AG04449 (cell line): ENCODE data around the gene TMEM183A.

Experiments
- CTCF ChIA-PET: fragments of 350-600 bp; formaldehyde crosslinking; extraction: SDS; loops from one replicate; lab custom pipeline; 2021; ENCODE audit warnings: antibody characterized with exemption; lab: Yijun Ruan, JAX
- POLR2A ChIA-PET: fragments of 400-600, 350-600 bp; formaldehyde crosslinking; extraction: SDS; loops from one replicate; lab custom pipeline; 2020; ENCODE audit warnings: antibody characterized with exemption, inconsistent platforms; lab: Yijun Ruan, JAX
- DNase-seq: peaks from one replicate; pipeline ENCODE4 v3.0.0-alpha.2; 2010; ENCODE audit warnings: low read depth, low spot score
- H3K4me3 ChIP-seq: 2 replicates; pipeline ENCODE4 v1.5.1; 2011; ENCODE audit warnings: low read depth, mild to moderate bottlenecking, control low read depth, low read length
- TF ChIP-seq, protein P1 (sequence below): IDR thresholded peaks from one replicate; pipeline ENCODE4 v1.5.1; 2011; ENCODE audit warnings: mild to moderate bottlenecking, moderate library complexity, low read length, control low read depth, inconsistent platforms; ENCODE audit not compliant: insufficient read depth; ENCODE audit errors: missing control alignments

Gene TMEM183A

DNA sequence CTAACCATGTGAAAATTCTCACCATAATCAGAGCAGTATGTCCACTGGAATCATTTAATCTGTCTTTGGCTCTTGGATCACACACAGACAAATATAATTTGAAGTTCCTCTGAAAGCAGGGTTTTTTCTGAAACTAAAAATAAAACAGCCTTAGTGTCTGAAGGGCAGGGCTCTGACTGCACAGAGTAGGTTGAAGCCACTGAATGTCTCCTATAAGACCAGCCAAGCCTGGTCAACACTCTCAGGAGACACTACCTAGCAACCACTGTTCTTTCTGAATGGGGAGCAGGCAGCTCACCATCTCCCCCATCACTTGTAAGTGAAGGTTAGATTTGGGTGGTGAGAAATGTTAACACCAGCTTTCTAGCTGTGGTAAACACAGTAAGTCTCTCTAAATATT lies 16.1 kb upstream of the TMEM183A start:
- H3K4me3 ChIP-seq: no peak overlapping the region
- ChIA-PET CTCF (interaction anchor here (1.5 to 4.6 kb wide), 2 partner anchors 9 to 21 kb away, joined by 5 to 53 read pairs; no protein-coding TSS in a partner anchor), POLR2A (no interaction called here)
- TF ChIP-seq, protein P1, sequence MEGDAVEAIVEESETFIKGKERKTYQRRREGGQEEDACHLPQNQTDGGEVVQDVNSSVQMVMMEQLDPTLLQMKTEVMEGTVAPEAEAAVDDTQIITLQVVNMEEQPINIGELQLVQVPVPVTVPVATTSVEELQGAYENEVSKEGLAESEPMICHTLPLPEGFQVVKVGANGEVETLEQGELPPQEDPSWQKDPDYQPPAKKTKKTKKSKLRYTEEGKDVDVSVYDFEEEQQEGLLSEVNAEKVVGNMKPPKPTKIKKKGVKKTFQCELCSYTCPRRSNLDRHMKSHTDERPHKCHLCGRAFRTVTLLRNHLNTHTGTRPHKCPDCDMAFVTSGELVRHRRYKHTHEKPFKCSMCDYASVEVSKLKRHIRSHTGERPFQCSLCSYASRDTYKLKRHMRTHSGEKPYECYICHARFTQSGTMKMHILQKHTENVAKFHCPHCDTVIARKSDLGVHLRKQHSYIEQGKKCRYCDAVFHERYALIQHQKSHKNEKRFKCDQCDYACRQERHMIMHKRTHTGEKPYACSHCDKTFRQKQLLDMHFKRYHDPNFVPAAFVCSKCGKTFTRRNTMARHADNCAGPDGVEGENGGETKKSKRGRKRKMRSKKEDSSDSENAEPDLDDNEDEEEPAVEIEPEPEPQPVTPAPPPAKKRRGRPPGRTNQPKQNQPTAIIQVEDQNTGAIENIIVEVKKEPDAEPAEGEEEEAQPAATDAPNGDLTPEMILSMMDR: no peak
- no peak for DNase-seq

DNA sequence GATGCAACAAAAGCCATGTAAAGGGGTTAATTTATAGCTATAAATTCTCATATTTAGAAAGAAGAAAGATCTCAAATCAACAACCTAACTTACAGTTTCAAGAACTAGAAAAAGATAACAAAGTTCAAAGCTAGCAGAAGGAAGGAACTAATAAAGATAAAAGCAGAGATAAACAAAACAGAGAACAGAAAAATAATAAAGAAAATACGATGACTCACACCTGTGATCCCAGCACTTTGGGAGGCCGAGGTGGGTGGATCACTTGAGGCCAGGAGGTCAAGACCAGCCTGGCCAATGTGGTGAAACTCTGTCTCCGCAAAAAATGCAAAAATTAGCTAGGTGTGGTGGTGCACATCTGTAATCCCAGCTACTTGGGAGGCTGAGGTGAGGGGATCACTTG lies 12.4 kb upstream of the TMEM183A start:
- no peak for DNase-seq
- H3K4me3 ChIP-seq: no peak overlapping the region
- CTCF ChIA-PET: interaction anchor here (0.9 to 1.9 kb wide), 6 partner anchors 11 to 273 kb away, joined by 3 to 7 read pairs (median 4); partner anchors contain the start of gene KLHL12
- TF ChIP-seq, protein P1: no peak
- POLR2A ChIA-PET: no interaction called here

DNA sequence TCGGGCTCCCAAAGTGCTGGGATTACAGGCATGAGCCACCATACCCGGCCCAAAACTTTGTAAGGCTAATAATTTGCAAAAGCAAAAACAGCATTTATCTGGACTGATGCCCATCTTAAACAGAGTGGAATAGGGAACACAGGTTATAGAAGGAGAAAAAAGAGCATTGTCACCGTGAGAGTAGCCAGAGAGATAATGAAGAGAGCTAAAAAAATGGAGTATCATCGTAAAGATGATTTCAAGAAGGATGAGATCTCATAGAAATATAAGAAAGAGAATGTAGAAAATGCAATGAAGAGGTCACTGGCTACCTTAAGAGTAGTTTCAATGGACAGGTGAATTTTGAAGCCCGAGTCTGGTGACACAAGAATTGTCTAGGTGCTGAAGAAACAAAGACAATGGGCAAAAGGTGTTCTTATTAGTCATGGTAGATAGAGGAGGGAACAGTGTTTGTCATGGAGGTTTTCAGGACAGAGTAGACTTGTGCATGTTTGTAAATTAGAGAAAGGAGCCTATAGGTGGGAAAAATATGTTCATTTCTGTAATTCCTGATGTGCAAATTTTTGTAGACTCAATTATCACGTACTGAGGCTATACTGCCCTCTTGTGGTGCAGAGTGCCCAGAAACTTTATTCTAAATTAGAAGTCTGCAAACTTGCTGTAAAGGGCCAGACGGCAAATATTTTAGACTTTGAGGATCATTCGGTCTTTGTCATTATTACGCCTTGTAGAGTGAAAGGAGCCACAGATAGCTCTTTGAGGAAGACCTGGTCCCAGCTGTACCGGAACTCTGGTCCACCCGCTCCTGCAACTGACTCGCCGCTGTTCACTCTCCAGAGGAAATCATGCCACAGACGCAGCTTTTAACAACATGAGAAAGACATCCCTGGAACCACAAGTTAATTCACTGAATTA lies 8.1 kb upstream of the TMEM183A start:
- peak overlapping the region; percentile 36 for H3K4me3 ChIP-seq
- ChIA-PET CTCF (interaction anchor here (0.5 to 3.9 kb wide), 38 partner anchors 8 to 397 kb away, joined by 3 to 53 read pairs (median 4); partner anchors contain the start of genes CYB5R1 and TMEM183A), POLR2A (no interaction called here)
- DNase-seq: peak; percentile 5
- TF ChIP-seq, protein P1: peak; percentile 49

DNA sequence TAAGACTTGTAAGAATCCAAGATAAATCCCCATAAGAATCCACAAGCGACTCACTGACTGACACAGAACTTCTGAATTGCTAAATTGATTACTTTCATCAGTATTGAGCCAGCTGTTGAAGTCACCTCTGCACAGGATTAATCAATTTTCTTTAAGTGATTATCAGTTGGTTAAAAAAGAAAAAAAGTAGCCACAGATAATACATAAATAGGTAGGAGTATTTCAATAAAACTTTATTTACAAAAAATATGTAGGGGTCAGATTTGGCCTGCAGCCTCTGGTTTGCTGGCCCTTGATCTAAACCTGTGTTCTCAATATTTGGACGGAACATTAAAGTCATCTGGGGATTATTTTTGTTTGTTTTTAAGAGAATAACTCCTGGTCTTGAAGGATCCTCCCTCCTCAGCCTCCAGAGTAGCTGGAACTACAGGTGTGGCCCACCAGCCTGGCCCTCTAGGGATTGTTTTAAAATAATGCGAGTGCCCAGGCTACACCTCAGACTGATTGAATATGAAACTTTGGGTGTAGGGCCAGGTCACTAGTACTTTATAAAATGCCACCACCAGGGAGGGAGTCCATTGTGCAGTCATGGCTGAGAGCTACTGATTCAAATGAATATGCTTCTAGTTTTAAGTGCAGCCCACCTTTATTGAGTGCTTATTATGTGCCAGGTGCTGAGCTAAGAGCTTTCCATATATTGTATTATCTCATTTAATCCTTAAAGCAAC lies 6.8 kb upstream of the TMEM183A start:
- no peak overlapping the region for H3K4me3 ChIP-seq
- DNase-seq: no peak
- CTCF ChIA-PET: interaction anchor here (0.8 to 3.9 kb wide), 19 partner anchors 10 to 272 kb away, joined by 3 to 53 read pairs (median 4); no protein-coding TSS in a partner anchor
- TF ChIP-seq, protein P1: no peak
- POLR2A ChIA-PET: no interaction called here

DNA sequence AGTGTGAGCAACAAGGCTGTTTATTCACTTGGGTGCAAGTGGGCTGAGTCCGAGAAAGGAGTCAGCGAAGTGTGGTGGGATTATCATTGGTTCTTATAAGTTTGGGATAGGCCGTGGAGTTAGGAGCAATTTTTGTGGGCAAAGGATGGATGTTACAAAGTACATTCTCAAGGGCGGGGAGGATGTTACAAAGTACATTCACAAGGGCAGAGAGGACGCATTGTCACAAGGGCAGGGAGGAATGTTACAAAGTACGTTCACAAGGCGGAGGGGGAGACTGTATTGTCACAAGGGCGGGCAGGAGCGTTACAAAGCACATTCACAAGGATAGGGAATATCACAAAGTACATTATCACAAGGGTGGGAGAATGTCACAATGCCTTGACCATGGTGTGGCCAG lies 5.2 kb upstream of the TMEM183A start:
- ChIA-PET CTCF (interaction anchor here (1.1 to 3.9 kb wide), 4 partner anchors 8 to 34 kb away, joined by 3 to 53 read pairs (median 5); no protein-coding TSS in a partner anchor), POLR2A (no interaction called here)
- TF ChIP-seq, protein P1: no peak
- no peak for DNase-seq
- no peak overlapping the region for H3K4me3 ChIP-seq
